Endothelial cell of umbilical vein (primary cell): ENCODE measurements around the gene TMEM130.

Source experiments
- CTCF ChIP-seq, 2 donors: IDR thresholded peaks; 1 replicate in 1 of 2; 2 replicates in 1 of 2; pipeline ENCODE4 v1.5.1; 2011; ENCODE audit warnings: low read length in 2 of 2, mild to moderate bottlenecking in 2 of 2, moderate library complexity in 2 of 2, control low read depth in 1 of 2, inconsistent platforms in 1 of 2, low read depth in 1 of 2; ENCODE audit not compliant: insufficient read depth in 1 of 2; ENCODE audit errors: extremely low read depth in 1 of 2
- EZH2 ChIP-seq: IDR thresholded peaks from 2 replicates; pipeline ENCODE4 v1.6.1; 2012; ENCODE audit warnings: borderline replicate concordance, low read depth, mild to moderate bottlenecking, moderate library complexity, low read length, inconsistent platforms; ENCODE audit not compliant: severe bottlenecking
- FOS ChIP-seq: IDR thresholded peaks from 2 replicates; pipeline ENCODE4 v1.6.1; 2011; ENCODE audit warnings: mild to moderate bottlenecking, low read length, moderate library complexity, borderline replicate concordance; ENCODE audit not compliant: insufficient read depth
- GATA2 ChIP-seq: IDR thresholded peaks from 2 replicates; pipeline ENCODE4 v1.7.0; 2011; ENCODE audit warnings: low read depth, mild to moderate bottlenecking, moderate library complexity, mixed read lengths, low read length; ENCODE audit not compliant: insufficient read length, insufficient read depth
- JUN ChIP-seq: IDR thresholded peaks from 2 replicates; pipeline ENCODE4 v1.6.1; 2011; ENCODE audit warnings: borderline replicate concordance, low read depth; ENCODE audit not compliant: insufficient read length, insufficient read depth
- MAX ChIP-seq: IDR thresholded peaks from 2 replicates; pipeline ENCODE4 v1.6.1; 2011; ENCODE audit not compliant: insufficient read depth, insufficient read length
- MYC ChIP-seq: IDR thresholded peaks from one replicate; pipeline ENCODE4 v1.6.1; 2011; ENCODE audit warnings: mild to moderate bottlenecking, low read depth, low read length
- POLR2A ChIP-seq: IDR thresholded peaks from 2 replicates; pipeline ENCODE4 v1.6.1; 2012; ENCODE audit warnings: low read depth, mild to moderate bottlenecking, control low read depth, low read length
- POLR2AphosphoS5 ChIP-seq: IDR thresholded peaks from 2 replicates; pipeline ENCODE4 v1.6.1; 2012; ENCODE audit warnings: low read depth, mild to moderate bottlenecking, control low read depth, low read length, moderate library complexity; ENCODE audit not compliant: insufficient read depth

- no peak for TF ChIP-seq POLR2A
- TF ChIP-seq JUN = no peak
- TF ChIP-seq CTCF (IDR thresholded peaks at IDR 0.05; ENCODE audit: extremely low read depth in 1 of 2, insufficient read depth in 1 of 2, low read depth in 1 of 2, low read length in 2 of 2) = no peak
- TF ChIP-seq POLR2AphosphoS5 = no peak
- TF ChIP-seq EZH2 = no peak
- TF ChIP-seq MYC = no peak
- no peak for TF ChIP-seq MAX
- TF ChIP-seq GATA2 = no peak
- no peak for TF ChIP-seq FOS
Observed at GRCh38 chr7:98808751-98809460, 60.9 kb downstream of the TMEM130 start.
